Measurements from ENCODE around the gene COQ8B.

- no peak for TF ChIP-seq CTCF (IDR thresholded peaks at IDR 0.05)
- TF ChIP-seq EZH2 (IDR thresholded peaks at IDR 0.05; ENCODE audit: borderline replicate concordance, insufficient read depth, low read depth, low read length, poor library complexity, severe bottlenecking), result no peak
These were observed 1.4 kb upstream of the COQ8B start for GRCh38 chr19:40717880-40718773.
